Mucosa of descending colon (tissue), 3 donors: ENCODE results near the gene LRP10. TPM values are rescaled to one million over a fixed set of nuclear protein-coding genes. Genes with fewer than 3 reads are reported as not detected.
"Not testable (repeated sequence)": the region's sequence is repeated elsewhere in the genome, so short reads cannot be mapped to it uniquely, and the experiment has no call there.

Experiments used
- ATAC-seq: fragments of 200-7000 bp; cut with Tn5 transposase; one replicate; pipeline ENCODE4 v1.9.1; 2020; ENCODE audit warnings: mild to moderate bottlenecking, moderate library complexity
- DNase-seq, 3 donors: peaks; one replicate each; pipeline ENCODE4 v3.0.0-alpha.2; 2020
- H3K36me3 ChIP-seq: fragments of 200-600 bp; one replicate; pipeline ENCODE4 v1.8.0; 2021; ENCODE audit warnings: low read depth, mild to moderate bottlenecking
- H3K4me1 ChIP-seq: fragments of 200-600 bp; one replicate; pipeline ENCODE4 v1.8.0; 2021; ENCODE audit warnings: low read depth, mild to moderate bottlenecking
- H3K4me3 ChIP-seq: fragments of 200-600 bp; one replicate; pipeline ENCODE4 v1.8.0; 2021; ENCODE audit warnings: mild to moderate bottlenecking
- H3K9me3 ChIP-seq: fragments of 200-600 bp; one replicate; pipeline ENCODE4 v1.8.0; 2021; ENCODE audit warnings: mild to moderate bottlenecking
- intact Hi-C, 2 donors: fragments of 100-400 bp; cut with DNase I in 1 of 2; cut with micrococcal nuclease in 1 of 2; formaldehyde crosslinking; loops; one replicate each; pipeline versions ENCODE4 v1.11.0 to v1.11.1; 2022; cut with DNase I, micrococcal nuclease
- total RNA-seq, 3 donors: library from RNA; stranded (reverse); fragmentation: NEBNext Ultra II Directional in 2 of 3; extraction: Animal tissue kit (Norgen Biotek cat#: 25700) in 2 of 3; gene quantifications; one replicate each; pipeline versions ENCODE4 v1.2.1 to v1.2.4, GENCODE V29; 2021 to 2023
- TF ChIP-seq, protein P1 (sequence below): fragments of 200-600 bp; IDR thresholded peaks from one replicate; pipeline ENCODE4 v1.8.0; 2022; ENCODE audit warnings: antibody characterized with exemption, mild to moderate bottlenecking
- donor health status: DM: no; HTN: no; CAD: no; lungs with moderate emphysema.
- donor health status: DM: no; HTN: no; CAD: no.
- donor health status: DM: no; HTN: yes; CAD: no.

Gene LRP10
- total RNA-seq, 3 donors from 2014 or later, result 218 to 276 (median 245) TPM

DNA sequence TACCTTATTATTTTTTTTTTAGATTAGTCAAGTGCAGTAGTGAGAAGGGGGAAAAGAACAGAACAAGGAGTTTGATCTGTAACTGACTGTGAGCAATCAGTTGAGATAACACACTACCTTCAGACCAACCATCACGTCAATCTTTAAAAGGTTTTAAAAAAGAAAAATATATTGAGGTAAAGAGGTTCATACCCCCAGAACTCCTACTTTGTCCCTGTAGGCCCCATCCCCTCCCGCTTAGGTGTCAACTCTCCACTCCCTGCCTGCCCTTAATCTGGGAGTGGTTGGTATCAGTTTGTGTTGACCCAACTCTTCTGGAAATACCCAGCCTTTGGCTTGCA, 19.0 kb upstream of the LRP10 start:
- intact Hi-C loops, result no loop called here
- TF ChIP-seq, protein P1, sequence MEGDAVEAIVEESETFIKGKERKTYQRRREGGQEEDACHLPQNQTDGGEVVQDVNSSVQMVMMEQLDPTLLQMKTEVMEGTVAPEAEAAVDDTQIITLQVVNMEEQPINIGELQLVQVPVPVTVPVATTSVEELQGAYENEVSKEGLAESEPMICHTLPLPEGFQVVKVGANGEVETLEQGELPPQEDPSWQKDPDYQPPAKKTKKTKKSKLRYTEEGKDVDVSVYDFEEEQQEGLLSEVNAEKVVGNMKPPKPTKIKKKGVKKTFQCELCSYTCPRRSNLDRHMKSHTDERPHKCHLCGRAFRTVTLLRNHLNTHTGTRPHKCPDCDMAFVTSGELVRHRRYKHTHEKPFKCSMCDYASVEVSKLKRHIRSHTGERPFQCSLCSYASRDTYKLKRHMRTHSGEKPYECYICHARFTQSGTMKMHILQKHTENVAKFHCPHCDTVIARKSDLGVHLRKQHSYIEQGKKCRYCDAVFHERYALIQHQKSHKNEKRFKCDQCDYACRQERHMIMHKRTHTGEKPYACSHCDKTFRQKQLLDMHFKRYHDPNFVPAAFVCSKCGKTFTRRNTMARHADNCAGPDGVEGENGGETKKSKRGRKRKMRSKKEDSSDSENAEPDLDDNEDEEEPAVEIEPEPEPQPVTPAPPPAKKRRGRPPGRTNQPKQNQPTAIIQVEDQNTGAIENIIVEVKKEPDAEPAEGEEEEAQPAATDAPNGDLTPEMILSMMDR, result no peak
- Histone ChIP-seq H3K36me3 (no peaks in the 10 kb centered on the region), H3K9me3 (no peaks in the 10 kb centered on the region), H3K4me1 (peaks cover 5% of the 10 kb centered on the region), H3K4me3 (no peak overlapping the region)
- peak in 1 of 3 donors; percentile 73 for DNase-seq
- no peak for ATAC-seq

DNA sequence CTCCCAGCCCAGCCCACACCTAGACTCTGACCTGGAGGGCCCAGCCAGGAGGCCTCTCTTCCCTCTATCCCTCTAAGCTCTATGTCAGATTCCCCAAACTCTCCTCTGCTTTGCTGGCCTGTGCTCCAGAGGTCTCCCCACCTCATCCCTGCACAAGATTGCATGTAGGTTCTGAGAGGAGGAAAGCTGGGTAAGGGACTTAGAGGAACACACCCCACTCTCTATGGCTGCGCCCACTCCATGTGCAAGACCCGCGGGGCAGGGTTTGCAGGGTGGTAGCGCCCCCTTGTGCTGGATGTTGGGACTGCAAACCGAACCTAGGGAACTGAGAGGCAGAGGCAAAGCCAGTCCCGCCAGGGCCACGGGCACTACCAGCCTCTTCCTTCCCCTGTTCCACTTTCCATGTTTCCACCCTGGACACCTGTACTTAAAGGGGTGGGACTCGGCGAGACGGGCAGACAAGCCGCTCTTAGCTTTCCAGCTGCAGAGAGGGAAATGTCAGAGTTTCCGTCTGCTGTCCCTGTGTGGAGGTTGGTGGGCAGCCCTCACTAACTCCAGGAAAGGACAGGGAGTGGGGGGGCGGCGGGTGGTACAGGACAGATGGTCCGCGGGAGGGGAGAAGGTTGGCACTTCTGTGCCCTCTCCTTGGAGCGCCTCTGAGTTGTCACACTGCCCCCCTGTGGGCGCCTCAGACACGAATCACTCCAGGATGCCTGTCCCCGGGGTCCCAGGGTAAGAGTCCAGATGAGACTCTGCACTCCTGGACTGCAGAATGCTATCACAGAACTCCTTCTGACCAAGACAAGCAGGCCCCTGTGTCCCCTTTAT, 18.4 kb upstream of the LRP10 start:
- H3K36me3 ChIP-seq, result no peaks in the 10 kb centered on the region
- peaks cover 5% of the 10 kb centered on the region for H3K4me1 ChIP-seq
- TF ChIP-seq, protein P1, result peak; percentile 75
- ATAC-seq, result peak; percentile 91
- no peaks in the 10 kb centered on the region for H3K9me3 ChIP-seq
- no peak overlapping the region for H3K4me3 ChIP-seq
- intact Hi-C loops, result no loop called here
- DNase-seq, result peak; percentile 91 to 98 (median 97)

DNA sequence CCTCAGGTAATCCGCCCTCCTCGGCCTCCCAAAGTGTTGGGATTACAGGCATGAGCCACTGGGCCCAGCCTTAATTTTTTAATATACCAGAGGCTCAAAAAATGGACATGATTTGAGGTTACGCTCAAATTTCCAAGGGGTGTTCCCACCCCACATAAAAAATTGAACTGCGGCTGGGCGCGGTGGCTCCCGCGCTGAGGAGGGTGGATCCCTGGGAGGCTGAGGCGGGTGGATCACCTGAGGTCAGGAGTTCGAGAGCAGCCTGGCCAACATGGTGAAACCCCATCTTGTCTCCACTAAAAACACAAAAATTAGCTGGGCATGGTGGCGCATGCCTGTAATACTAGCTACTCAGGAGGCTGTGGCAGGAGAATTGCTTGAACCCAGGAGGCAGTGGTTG, 17.2 kb upstream of the LRP10 start:
- H3K36me3 ChIP-seq, ATAC-seq, H3K9me3 ChIP-seq, H3K4me1 ChIP-seq, intact Hi-C loops, H3K4me3 ChIP-seq: not testable (repeated sequence)
- DNase-seq, result peak in 1 of 3 donors; percentile 27

DNA sequence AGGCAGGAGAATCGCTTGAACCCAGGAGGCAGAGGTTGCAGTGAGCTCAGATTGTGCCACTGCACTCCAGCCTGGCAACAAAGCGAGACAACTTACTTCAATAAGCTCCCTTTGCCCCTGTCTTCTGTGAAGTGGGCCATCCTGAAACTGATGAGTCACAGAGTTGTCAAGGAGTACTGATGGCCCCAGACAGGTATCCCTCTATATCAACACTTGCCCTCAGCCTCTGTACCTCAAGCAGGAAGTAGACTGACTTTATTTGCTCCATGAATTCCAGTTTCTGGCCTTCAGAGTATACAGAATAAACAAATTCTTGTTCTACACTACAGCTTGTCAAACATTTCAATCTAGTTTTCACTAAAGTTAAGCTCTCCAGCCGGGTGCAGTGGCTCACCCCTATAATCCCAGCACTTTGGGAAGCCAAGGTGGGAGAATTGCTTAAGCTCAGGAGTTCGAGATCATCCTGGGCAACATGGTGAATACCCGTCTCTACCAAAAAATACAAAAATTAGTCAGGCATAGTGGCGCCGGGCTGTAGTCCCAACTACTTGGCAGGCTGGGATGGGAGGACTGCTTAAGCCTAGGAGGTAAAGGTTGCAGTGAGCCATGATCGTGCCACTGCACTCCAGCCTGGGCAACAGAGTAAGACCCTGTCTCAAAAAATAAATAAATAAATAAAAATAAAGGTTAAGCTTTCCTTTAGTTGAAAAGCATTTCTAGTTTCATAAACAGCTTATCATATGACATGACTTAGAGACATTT, 16.4 kb upstream of the LRP10 start:
- Histone ChIP-seq H3K36me3 (no peaks in the 10 kb centered on the region), H3K4me1 (peaks cover 5% of the 10 kb centered on the region), H3K4me3 (no peak overlapping the region), H3K9me3 (no peaks in the 10 kb centered on the region)
- TF ChIP-seq, protein P1, result no peak
- ATAC-seq (no peak), DNase-seq (peak in 1 of 3 donors; percentile 10)
- intact Hi-C loops, result no loop called here

DNA sequence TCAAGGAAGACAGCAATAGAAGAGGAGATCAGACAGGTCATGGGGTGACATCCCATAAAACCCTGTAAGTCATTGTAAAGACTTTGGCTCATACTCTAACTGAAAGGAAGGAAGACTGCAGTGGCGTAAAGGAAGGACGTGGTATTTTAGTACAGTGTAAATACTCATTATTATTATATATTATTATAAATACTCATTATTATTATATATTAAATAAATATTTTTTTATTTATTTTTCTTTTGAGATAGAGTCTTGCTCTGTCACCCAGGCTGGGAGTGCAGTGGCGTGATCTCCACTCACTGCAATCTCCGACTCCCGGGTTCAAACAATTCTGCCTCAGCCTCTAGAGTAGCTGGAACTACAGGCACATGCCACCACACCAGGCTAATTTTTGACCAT, 15.1 kb upstream of the LRP10 start:
- Histone ChIP-seq H3K9me3 (no peaks in the 10 kb centered on the region), H3K4me1 (peaks cover 5% of the 10 kb centered on the region), H3K36me3 (no peaks in the 10 kb centered on the region), H3K4me3 (no peak overlapping the region)
- ATAC-seq, result no peak
- intact Hi-C loops, result no loop called here
- DNase-seq, result peak in 1 of 3 donors; percentile 9
- TF ChIP-seq, protein P1, result no peak

DNA sequence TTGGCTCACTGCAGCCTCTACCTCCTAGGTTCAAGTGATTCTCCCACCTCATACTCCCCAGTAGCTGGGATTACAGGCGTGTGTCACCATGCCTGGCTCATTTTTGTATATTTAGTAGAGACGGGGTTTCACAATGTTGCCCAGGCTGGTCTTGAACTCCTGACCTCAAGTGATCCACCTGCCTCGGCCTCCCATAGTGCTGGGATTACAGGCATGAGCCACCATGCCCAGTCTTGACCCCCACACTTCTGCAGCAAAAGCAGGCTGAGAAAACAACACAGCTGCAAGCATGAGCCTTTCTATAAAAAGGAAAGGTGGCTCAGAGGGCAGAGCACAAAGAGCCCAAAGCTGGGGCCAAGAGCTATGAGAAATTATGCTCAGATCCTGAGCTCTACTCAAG, 11.2 kb upstream of the LRP10 start:
- H3K36me3 ChIP-seq, H3K4me3 ChIP-seq, intact Hi-C loops, ATAC-seq, H3K9me3 ChIP-seq, DNase-seq, H3K4me1 ChIP-seq: not testable (repeated sequence)
